Loucy (cell line): Measurements from ENCODE around the gene MAN2A1.

Experiments
- H2AFZ ChIP-seq: fragments of 200-600 bp; sonication (generic); 2 replicates; pipeline ENCODE4 v1.6.0; 2016; ENCODE audit warnings: antibody characterized with exemption, mild to moderate bottlenecking, low read length, moderate library complexity
- H3F3A ChIP-seq: fragments of 200-600 bp; 2 replicates; pipeline ENCODE4 v1.6.0; 2016; ENCODE audit warnings: antibody characterized with exemption, low read depth, mild to moderate bottlenecking
- H3K27me3 ChIP-seq: fragments of 200-600 bp; sonication (generic); 2 replicates; pipeline ENCODE4 v1.6.1; 2014; ENCODE audit warnings: low read length, mild to moderate bottlenecking; ENCODE audit not compliant: insufficient read depth, poor library complexity, severe bottlenecking
- H3K36me3 ChIP-seq: fragments of 200-600 bp; sonication (generic); 2 replicates; pipeline ENCODE4 v1.6.1; 2016; ENCODE audit warnings: low read length; ENCODE audit not compliant: insufficient read depth
- H3K4me1 ChIP-seq: fragments of 200-600 bp; sonication (generic); 2 replicates; pipeline ENCODE4 v1.5.1; 2014; ENCODE audit warnings: low read length, mild to moderate bottlenecking; ENCODE audit not compliant: insufficient read depth, poor library complexity, severe bottlenecking
- H3K4me2 ChIP-seq: fragments of 200-600 bp; sonication (generic); 2 replicates; pipeline ENCODE4 v1.6.0; 2014; ENCODE audit warnings: antibody characterized with exemption, low read length, low read depth, mild to moderate bottlenecking; ENCODE audit not compliant: poor library complexity, severe bottlenecking
- H3K4me3 ChIP-seq: fragments of 200-600 bp; sonication (generic); 2 replicates; pipeline ENCODE4 v1.5.1; 2014; ENCODE audit warnings: low read length, mild to moderate bottlenecking, mixed read lengths; ENCODE audit not compliant: poor library complexity, severe bottlenecking
- H3K79me2 ChIP-seq: fragments of 200-600 bp; sonication (generic); 2 replicates; pipeline ENCODE4 v1.6.1; 2014; ENCODE audit warnings: low read length; ENCODE audit not compliant: insufficient read depth
- H3K9ac ChIP-seq: fragments of 200-600 bp; sonication (generic); 2 replicates; pipeline ENCODE4 v1.6.0; 2014; ENCODE audit warnings: mild to moderate bottlenecking, low read depth, low read length, moderate library complexity; ENCODE audit not compliant: poor library complexity, severe bottlenecking
- H3K9me2 ChIP-seq: fragments of 200-600 bp; sonication (generic); replicated peaks from 2 replicates; pipeline ENCODE4 v1.6.1; 2016; ENCODE audit warnings: low read depth, low read length, mixed read lengths
- H3K9me3 ChIP-seq: fragments of 200-600 bp; sonication (generic); 2 replicates; pipeline ENCODE4 v1.6.1; 2014; ENCODE audit warnings: mild to moderate bottlenecking, antibody characterized with exemption, low read length, low read depth; ENCODE audit not compliant: insufficient read depth
- H4K20me1 ChIP-seq: fragments of 200-600 bp; sonication (generic); 2 replicates; pipeline ENCODE4 v1.6.0; 2014; ENCODE audit warnings: antibody characterized with exemption, low read length, mild to moderate bottlenecking; ENCODE audit not compliant: insufficient read depth, poor library complexity, severe bottlenecking
- CTCF ChIP-seq: fragments of 200-600 bp; sonication (generic); conservative IDR thresholded peaks from 2 replicates; pipeline ENCODE4 v1.5.1; 2014; ENCODE audit warnings: mild to moderate bottlenecking, antibody characterized with exemption, low read length
- EZH2phosphoT487 ChIP-seq: fragments of 200-600 bp; IDR thresholded peaks from 2 replicates; pipeline ENCODE4 v1.6.1; 2018; ENCODE audit warnings: antibody characterized with exemption, mild to moderate bottlenecking, moderate library complexity, borderline replicate concordance

MAN2A1 gene

GRCh38 chr5:109865637-109866036 lies 175.9 kb downstream of the MAN2A1 start:
- no peak for TF ChIP-seq CTCF
- no peak for TF ChIP-seq EZH2phosphoT487
- Histone ChIP-seq H3K4me2 (no peak overlapping the region), H3K9me3 (no peaks in the 10 kb centered on the region), H4K20me1 (no peaks in the 10 kb centered on the region), H3K9ac (no peak overlapping the region), H3K79me2 (no peaks in the 10 kb centered on the region), H3K9me2 (no peaks in the 10 kb centered on the region), H3K36me3 (peaks cover 13% of the 10 kb centered on the region; the same call in 1 of the 2 replicates), H3K27me3 (no peaks in the 10 kb centered on the region), H3K4me3 (no peak overlapping the region), H3F3A (no peaks in the 10 kb centered on the region), H2AFZ (no peak overlapping the region), H3K4me1 (peaks cover 16% of the 10 kb centered on the region)

GRCh38 chr5:109866051-109866450 lies 176.3 kb downstream of the MAN2A1 start:
- Histone ChIP-seq H3K4me3 (no peak overlapping the region), H3K27me3 (no peaks in the 10 kb centered on the region), H3K9me2 (no peaks in the 10 kb centered on the region), H3K79me2 (no peaks in the 10 kb centered on the region), H3K9me3 (no peaks in the 10 kb centered on the region), H2AFZ (no peak overlapping the region), H3K36me3 (peaks cover 13% of the 10 kb centered on the region; the same call in 1 of the 2 replicates), H3F3A (no peaks in the 10 kb centered on the region), H4K20me1 (no peaks in the 10 kb centered on the region), H3K4me1 (peaks cover 16% of the 10 kb centered on the region), H3K4me2 (no peak overlapping the region), H3K9ac (no peak overlapping the region)
- no peak for TF ChIP-seq CTCF
- no peak for TF ChIP-seq EZH2phosphoT487

DNA sequence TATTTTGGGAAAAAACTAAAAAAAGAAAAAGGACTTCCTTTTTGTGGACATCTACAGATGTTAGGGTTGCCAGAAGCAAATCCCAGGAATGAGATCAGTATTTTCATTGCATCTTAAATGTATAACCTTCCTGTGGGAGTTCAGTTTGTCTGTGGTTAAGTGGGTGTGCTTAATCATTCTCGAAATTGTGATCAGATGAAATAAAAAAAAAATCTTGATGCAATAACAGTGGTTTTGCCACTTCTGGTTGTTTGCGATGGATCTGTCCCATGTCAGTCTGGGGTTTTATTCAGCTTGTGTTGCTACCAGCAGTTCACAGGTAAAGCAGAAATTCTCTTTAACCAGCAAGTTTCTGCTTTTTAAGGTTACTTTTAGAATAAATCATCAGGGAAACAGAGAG lies 179.0 kb downstream of the MAN2A1 start:
- no peaks in the 10 kb centered on the region for H3K9me2 ChIP-seq
- H3K79me2 ChIP-seq = no peaks in the 10 kb centered on the region
- peaks cover 13% of the 10 kb centered on the region; the same call in 1 of the 2 replicates for H3K36me3 ChIP-seq
- H4K20me1 ChIP-seq = no peaks in the 10 kb centered on the region
- H3F3A ChIP-seq = no peaks in the 10 kb centered on the region
- H2AFZ ChIP-seq = no peak overlapping the region
- no peak overlapping the region for H3K9ac ChIP-seq
- no peaks in the 10 kb centered on the region for H3K27me3 ChIP-seq
- H3K4me2 ChIP-seq = no peak overlapping the region
- no peak for TF ChIP-seq EZH2phosphoT487
- no peak for TF ChIP-seq CTCF
- H3K4me3 ChIP-seq = no peak overlapping the region
- peaks cover 5% of the 10 kb centered on the region for H3K4me1 ChIP-seq
- H3K9me3 ChIP-seq = no peaks in the 10 kb centered on the region
